PC-9 (cell line): Measurements from ENCODE around the gene OSCP1.

Experiments
- CTCF ChIP-seq: fragments of 200-600 bp; sonication (generic); conservative IDR thresholded peaks from 2 replicates; pipeline ENCODE4 v1.6.1; 2017; ENCODE audit warnings: mixed run types, antibody characterized with exemption, mild to moderate bottlenecking, moderate library complexity
- EZH2 ChIP-seq: fragments of 200-600 bp; sonication (generic); IDR thresholded peaks from 2 replicates; pipeline ENCODE4 v1.8.0; 2017; ENCODE audit warnings: antibody characterized with exemption, low read depth

GRCh38 chr1:36383240-36383639, 67.0 kb downstream of the OSCP1 start:
- TF ChIP-seq CTCF (no peak), EZH2 (no peak)
